MCF 10A (cell line): ENCODE measurements around the gene GSC. TPM values are rescaled to one million over a fixed set of nuclear protein-coding genes. Genes with fewer than 3 reads are reported as not detected.

Experiments
- BruUV-seq: library from RNA; stranded (reverse); fragments of 400-500 nt; replicated peaks from 2 replicates; lab custom pipeline; 2021; lab: Mats Ljungman, UMichigan
- CTCF ChIA-PET: fragments of 300-600 bp; sonication (Branson Sonifier 250); formaldehyde crosslinking; extraction: SDS; loops from one replicate; lab custom pipeline; 2021; ENCODE audit warnings: antibody characterized with exemption, inconsistent platforms; lab: Yijun Ruan, JAX
- POLR2A ChIA-PET: fragments of 300-600, 350-650 bp; sonication (Branson Sonifier 250); formaldehyde crosslinking; extraction: SDS; loops from one replicate; lab custom pipeline; 2020; ENCODE audit warnings: antibody characterized with exemption, inconsistent platforms; lab: Yijun Ruan, JAX
- DNase-seq: peaks from one replicate; pipeline ENCODE4 v3.0.0-alpha.2; 2018; ENCODE audit not compliant: unreplicated experiment
- H3K27ac Mint-ChIP-seq: one replicate; pipeline ENCODE4 v1.8.0; 2022; ENCODE audit warnings: mild to moderate bottlenecking, low read depth, mixed read lengths; ENCODE audit not compliant: unreplicated experiment
- H3K27me3 Mint-ChIP-seq: one replicate; pipeline ENCODE4 v1.8.0; 2022; ENCODE audit warnings: mixed read lengths; ENCODE audit not compliant: insufficient read depth, unreplicated experiment
- H3K36me3 Mint-ChIP-seq: one replicate; pipeline ENCODE4 v1.8.0; 2022; ENCODE audit warnings: mild to moderate bottlenecking, moderate library complexity, mixed read lengths; ENCODE audit not compliant: insufficient read depth, unreplicated experiment
- H3K4me1 Mint-ChIP-seq: one replicate; pipeline ENCODE4 v1.8.0; 2022; ENCODE audit warnings: mixed read lengths; ENCODE audit not compliant: insufficient read depth, unreplicated experiment
- H3K4me3 Mint-ChIP-seq: one replicate; pipeline ENCODE4 v1.8.0; 2022; ENCODE audit warnings: mild to moderate bottlenecking, moderate library complexity, mixed read lengths; ENCODE audit not compliant: unreplicated experiment
- H3K9me3 Mint-ChIP-seq: one replicate; pipeline ENCODE4 v1.8.0; 2022; ENCODE audit warnings: mixed read lengths; ENCODE audit not compliant: unreplicated experiment
- CTCF ChIP-seq: fragments of 200-600 bp; IDR thresholded peaks from one replicate; pipeline ENCODE4 v1.8.0; 2022; ENCODE audit warnings: antibody characterized with exemption, mild to moderate bottlenecking; ENCODE audit not compliant: unreplicated experiment
- intact Hi-C: fragments of 100-400 bp; cut with micrococcal nuclease; formaldehyde crosslinking; loops from 2 replicates; pipeline ENCODE4 v1.14.1; 2022
- total RNA-seq: library from RNA; stranded (reverse); gene quantifications from 2 replicates; pipeline ENCODE4 v1.2.3, GENCODE V29; 2022

The GSC gene
- total RNA-seq, 1 experiment from 2014 or later, result not detected

- no peak overlapping the region for H3K27ac Mint-ChIP-seq
Observed at GRCh38 chr14:94770251-94770749, 387 bp upstream of the GSC start.

GRCh38 chr14:94768521-94769390, 1.2 kb downstream of the GSC start:
- H3K4me1 Mint-ChIP-seq, result no peaks in the 10 kb centered on the region
- no peak for DNase-seq
- H3K36me3 Mint-ChIP-seq, result no peaks in the 10 kb centered on the region
- no TSS peak for BruUV-seq
- H3K27me3 Mint-ChIP-seq, result peaks cover 42% of the 10 kb centered on the region
- no peaks in the 10 kb centered on the region for H3K9me3 Mint-ChIP-seq
- POLR2A ChIA-PET, result interaction anchor here (0.6 kb wide), 1 partner anchor 325 kb away, joined by 3 read pairs; no protein-coding TSS in a partner anchor
- peak overlapping the region; percentile 59 for H3K4me3 Mint-ChIP-seq
- CTCF ChIA-PET, result no interaction called here
- intact Hi-C loops, result no loop called here
- no peak overlapping the region for H3K27ac Mint-ChIP-seq
- no peak for TF ChIP-seq CTCF

More at GRCh38 chr14:94770251-94770749, 387 bp upstream of the GSC start:
- peaks cover 37% of the 10 kb centered on the region for H3K27me3 Mint-ChIP-seq
- ChIA-PET POLR2A (no interaction called here), CTCF (no interaction called here)
- peak overlapping the region; percentile 59 for H3K4me3 Mint-ChIP-seq
- TF ChIP-seq CTCF, result no peak
- H3K9me3 Mint-ChIP-seq, result no peaks in the 10 kb centered on the region
- DNase-seq, result no peak
- H3K36me3 Mint-ChIP-seq, result no peaks in the 10 kb centered on the region
- no TSS peak for BruUV-seq
- intact Hi-C loops, result no loop called here
- H3K4me1 Mint-ChIP-seq, result no peaks in the 10 kb centered on the region

GRCh38 chr14:94768141-94768520, 1.8 kb downstream of the GSC start:
- Mint-ChIP-seq H3K4me1 (no peaks in the 10 kb centered on the region), H3K27ac (no peak overlapping the region), H3K36me3 (no peaks in the 10 kb centered on the region), H3K4me3 (no peak overlapping the region), H3K27me3 (peaks cover 42% of the 10 kb centered on the region), H3K9me3 (no peaks in the 10 kb centered on the region)
- intact Hi-C loops, result no loop called here
- TF ChIP-seq CTCF, result no peak
- no peak for DNase-seq
- CTCF ChIA-PET, result no interaction called here
- POLR2A ChIA-PET, result no interaction called here
- no TSS peak for BruUV-seq

GRCh38 chr14:94767321-94767878, 2.5 kb downstream of the GSC start:
- ChIA-PET CTCF (interaction anchor here (1.4 kb wide), 1 partner anchor 11 kb away, joined by 3 read pairs; no protein-coding TSS in a partner anchor), POLR2A (interaction anchor here (1.4 kb wide), 1 partner anchor 28 kb away, joined by 3 read pairs; no protein-coding TSS in a partner anchor)
- Mint-ChIP-seq H3K4me1 (no peaks in the 10 kb centered on the region), H3K4me3 (no peak overlapping the region), H3K27ac (no peak overlapping the region), H3K9me3 (no peaks in the 10 kb centered on the region), H3K36me3 (no peaks in the 10 kb centered on the region), H3K27me3 (peaks cover 41% of the 10 kb centered on the region)
- intact Hi-C loops, result no loop called here
- no TSS peak for BruUV-seq
- DNase-seq, result no peak
- TF ChIP-seq CTCF, result no peak
